WERI-Rb-1 (cell line): ENCODE measurements around the gene ASCC3.

Source experiments
- DNase-seq: peaks from one replicate; pipeline ENCODE4 v3.0.0-alpha.2; 2020
- H3K27ac ChIP-seq: fragments of 250-450 bp; sonication (Bioruptor Pico); 2 replicates; pipeline ENCODE4 v1.5.1; 2020; ENCODE audit warnings: mild to moderate bottlenecking, moderate library complexity
- H3K27me3 ChIP-seq: fragments of 250-450 bp; sonication (Bioruptor Pico); 2 replicates; pipeline ENCODE4 v1.5.1; 2021; ENCODE audit warnings: mild to moderate bottlenecking, low read depth, moderate library complexity; ENCODE audit not compliant: insufficient read depth, severe bottlenecking
- H3K36me3 ChIP-seq: fragments of 250-450 bp; sonication (Bioruptor Pico); 2 replicates; pipeline ENCODE4 v1.5.1; 2020; ENCODE audit warnings: mild to moderate bottlenecking, moderate library complexity
- H3K4me3 ChIP-seq: 2 replicates; pipeline ENCODE4 v1.5.1; 2011; ENCODE audit warnings: low read depth, mild to moderate bottlenecking, control low read depth, low read length
- H3K9me3 ChIP-seq: fragments of 250-450 bp; sonication (Bioruptor Pico); 2 replicates; pipeline ENCODE4 v1.5.1; 2021; ENCODE audit warnings: mild to moderate bottlenecking, moderate library complexity; ENCODE audit not compliant: severe bottlenecking
- TF ChIP-seq, protein P1 (sequence below): IDR thresholded peaks from 2 replicates; pipeline ENCODE4 v1.5.1; 2011; ENCODE audit warnings: low read depth, mild to moderate bottlenecking, control low read depth, inconsistent platforms, low read length

Gene ASCC3

DNA sequence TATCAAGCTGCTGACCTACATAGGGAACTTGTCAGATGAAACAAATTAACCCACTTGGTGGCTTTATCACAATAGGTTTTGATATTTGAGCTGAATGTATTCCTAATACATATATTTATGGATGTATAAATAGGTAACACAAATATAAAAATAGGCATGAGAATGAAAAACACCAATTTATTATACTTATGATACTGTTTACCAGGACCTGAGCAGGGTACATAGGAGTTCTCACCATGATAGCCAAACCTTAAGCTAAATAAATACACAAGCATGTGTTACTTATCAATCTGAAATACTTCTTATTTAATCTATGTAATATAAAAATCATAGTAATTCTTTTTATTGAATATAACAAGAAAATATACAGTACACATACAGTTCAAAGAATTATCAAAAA, 25.0 kb downstream of the ASCC3 start:
- no peaks in the 10 kb centered on the region for H3K9me3 ChIP-seq
- TF ChIP-seq, protein P1, sequence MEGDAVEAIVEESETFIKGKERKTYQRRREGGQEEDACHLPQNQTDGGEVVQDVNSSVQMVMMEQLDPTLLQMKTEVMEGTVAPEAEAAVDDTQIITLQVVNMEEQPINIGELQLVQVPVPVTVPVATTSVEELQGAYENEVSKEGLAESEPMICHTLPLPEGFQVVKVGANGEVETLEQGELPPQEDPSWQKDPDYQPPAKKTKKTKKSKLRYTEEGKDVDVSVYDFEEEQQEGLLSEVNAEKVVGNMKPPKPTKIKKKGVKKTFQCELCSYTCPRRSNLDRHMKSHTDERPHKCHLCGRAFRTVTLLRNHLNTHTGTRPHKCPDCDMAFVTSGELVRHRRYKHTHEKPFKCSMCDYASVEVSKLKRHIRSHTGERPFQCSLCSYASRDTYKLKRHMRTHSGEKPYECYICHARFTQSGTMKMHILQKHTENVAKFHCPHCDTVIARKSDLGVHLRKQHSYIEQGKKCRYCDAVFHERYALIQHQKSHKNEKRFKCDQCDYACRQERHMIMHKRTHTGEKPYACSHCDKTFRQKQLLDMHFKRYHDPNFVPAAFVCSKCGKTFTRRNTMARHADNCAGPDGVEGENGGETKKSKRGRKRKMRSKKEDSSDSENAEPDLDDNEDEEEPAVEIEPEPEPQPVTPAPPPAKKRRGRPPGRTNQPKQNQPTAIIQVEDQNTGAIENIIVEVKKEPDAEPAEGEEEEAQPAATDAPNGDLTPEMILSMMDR: no peak
- peaks cover 35% of the 10 kb centered on the region for H3K36me3 ChIP-seq
- no peak overlapping the region for H3K27ac ChIP-seq
- H3K27me3 ChIP-seq: no peaks in the 10 kb centered on the region
- no peak for DNase-seq
- no peak overlapping the region for H3K4me3 ChIP-seq

GRCh38 chr6:100851819-100852218, 29.3 kb downstream of the ASCC3 start:
- TF ChIP-seq, protein P1: no peak
- no peak for DNase-seq
- Histone ChIP-seq H3K4me3 (no peak overlapping the region), H3K27ac (no peak overlapping the region), H3K9me3 (no peaks in the 10 kb centered on the region), H3K27me3 (no peaks in the 10 kb centered on the region), H3K36me3 (peaks cover 24% of the 10 kb centered on the region)

DNA sequence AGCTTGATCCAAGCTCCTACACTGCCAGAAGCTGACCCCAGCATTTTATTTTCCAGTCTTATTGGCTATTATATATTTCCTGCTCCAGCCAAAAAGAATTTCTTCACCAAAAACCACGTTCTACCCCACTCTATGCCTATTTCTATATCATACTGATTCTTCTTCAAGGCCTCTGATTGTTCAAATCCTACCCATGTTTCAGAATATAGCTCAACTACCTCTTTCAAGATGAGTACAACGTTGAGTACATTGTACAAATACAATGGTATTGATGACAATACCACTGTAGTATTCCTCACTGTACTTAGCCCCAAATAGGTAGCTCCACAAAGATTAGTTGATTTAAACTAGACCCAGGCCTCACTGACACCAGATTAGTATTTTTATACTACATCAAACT, 31.0 kb downstream of the ASCC3 start:
- TF ChIP-seq, protein P1: no peak
- H3K27me3 ChIP-seq: no peaks in the 10 kb centered on the region
- no peaks in the 10 kb centered on the region for H3K9me3 ChIP-seq
- DNase-seq: no peak
- no peak overlapping the region for H3K4me3 ChIP-seq
- H3K27ac ChIP-seq: no peak overlapping the region
- H3K36me3 ChIP-seq: peaks cover 26% of the 10 kb centered on the region

- Histone ChIP-seq H3K9me3 (no peaks in the 10 kb centered on the region), H3K4me3 (no peak overlapping the region), H3K27me3 (no peaks in the 10 kb centered on the region), H3K36me3 (peaks cover 21% of the 10 kb centered on the region), H3K27ac (no peak overlapping the region)
- DNase-seq: no peak
- TF ChIP-seq, protein P1: no peak
Measured at GRCh38 chr6:100846276-100846675, 34.9 kb downstream of the ASCC3 start.

DNA sequence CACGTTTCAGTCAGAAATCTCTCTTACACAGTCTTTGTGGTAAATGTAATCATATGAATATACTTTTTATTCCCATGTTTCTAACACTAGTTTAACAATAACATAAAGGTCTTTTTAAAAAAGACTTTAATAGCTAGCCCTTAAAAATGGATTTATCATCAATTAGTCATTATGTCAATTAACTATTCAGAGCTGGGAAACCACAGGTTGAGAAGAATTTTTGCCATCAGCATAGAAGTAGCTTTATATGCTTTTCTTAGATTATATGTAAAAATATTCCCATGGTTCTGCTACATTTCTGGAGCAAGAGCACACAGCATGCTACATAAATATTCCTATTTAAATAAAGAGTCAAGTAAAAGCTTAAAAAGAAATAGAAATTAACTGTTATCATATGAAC, 35.5 kb downstream of the ASCC3 start:
- H3K27me3 ChIP-seq: no peaks in the 10 kb centered on the region
- TF ChIP-seq, protein P1: no peak
- H3K4me3 ChIP-seq: no peak overlapping the region
- H3K27ac ChIP-seq: no peak overlapping the region; the same call in 1 of the 2 replicates
- DNase-seq: no peak
- H3K36me3 ChIP-seq: peaks cover 21% of the 10 kb centered on the region
- no peaks in the 10 kb centered on the region for H3K9me3 ChIP-seq

- DNase-seq: no peak
- Histone ChIP-seq H3K27ac (no peak overlapping the region), H3K27me3 (no peaks in the 10 kb centered on the region), H3K36me3 (peaks cover 6% of the 10 kb centered on the region; the same call in 1 of the 2 replicates), H3K9me3 (no peaks in the 10 kb centered on the region), H3K4me3 (no peak overlapping the region)
- TF ChIP-seq, protein P1: no peak
Measured at GRCh38 chr6:100839419-100839818, 41.7 kb downstream of the ASCC3 start.
